ENCODE measurements around the gene MRGPRX3.
"Not testable (repeated sequence)": the region's sequence is repeated elsewhere in the genome, so short reads cannot be mapped to it uniquely, and the experiment has no call there.

DNA sequence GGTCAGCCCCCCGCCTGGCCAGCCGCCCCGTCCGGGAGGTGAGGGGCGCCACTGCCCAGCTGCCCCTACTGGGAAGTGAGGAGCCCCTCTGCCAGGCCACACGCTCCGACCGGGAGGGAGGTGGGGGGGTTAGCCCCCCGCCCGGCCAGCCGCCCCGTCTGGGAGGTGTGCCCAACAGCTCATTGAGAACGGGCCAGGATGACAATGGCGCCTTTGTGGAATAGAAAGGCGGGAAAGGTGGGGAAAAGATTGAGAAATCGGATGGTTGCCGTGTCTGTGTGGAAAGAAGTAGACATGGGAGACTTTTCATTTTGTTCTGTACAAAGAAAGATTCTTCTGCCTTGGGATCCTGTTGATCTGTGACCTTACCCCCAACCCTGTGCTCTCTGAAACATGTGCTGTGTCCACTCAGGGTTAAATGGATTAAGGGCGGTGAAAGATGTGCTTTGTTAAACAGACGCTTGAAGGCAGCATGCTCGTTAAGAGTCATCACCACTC is 11.0 kb upstream of the MRGPRX3 start:
- TF ChIP-seq, protein P1, sequence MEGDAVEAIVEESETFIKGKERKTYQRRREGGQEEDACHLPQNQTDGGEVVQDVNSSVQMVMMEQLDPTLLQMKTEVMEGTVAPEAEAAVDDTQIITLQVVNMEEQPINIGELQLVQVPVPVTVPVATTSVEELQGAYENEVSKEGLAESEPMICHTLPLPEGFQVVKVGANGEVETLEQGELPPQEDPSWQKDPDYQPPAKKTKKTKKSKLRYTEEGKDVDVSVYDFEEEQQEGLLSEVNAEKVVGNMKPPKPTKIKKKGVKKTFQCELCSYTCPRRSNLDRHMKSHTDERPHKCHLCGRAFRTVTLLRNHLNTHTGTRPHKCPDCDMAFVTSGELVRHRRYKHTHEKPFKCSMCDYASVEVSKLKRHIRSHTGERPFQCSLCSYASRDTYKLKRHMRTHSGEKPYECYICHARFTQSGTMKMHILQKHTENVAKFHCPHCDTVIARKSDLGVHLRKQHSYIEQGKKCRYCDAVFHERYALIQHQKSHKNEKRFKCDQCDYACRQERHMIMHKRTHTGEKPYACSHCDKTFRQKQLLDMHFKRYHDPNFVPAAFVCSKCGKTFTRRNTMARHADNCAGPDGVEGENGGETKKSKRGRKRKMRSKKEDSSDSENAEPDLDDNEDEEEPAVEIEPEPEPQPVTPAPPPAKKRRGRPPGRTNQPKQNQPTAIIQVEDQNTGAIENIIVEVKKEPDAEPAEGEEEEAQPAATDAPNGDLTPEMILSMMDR (IDR thresholded peaks at IDR 0.05; ENCODE audit: low read length): not testable (repeated sequence)
- not testable (repeated sequence) for TF ChIP-seq EZH2 (IDR thresholded peaks at IDR 0.05; ENCODE audit: borderline replicate concordance, low read length)
